H1 (cell line): ENCODE data around the gene ABHD6. TPM values are rescaled to one million over a fixed set of nuclear protein-coding genes. Genes with fewer than 3 reads are reported as not detected.

Experiments used
- CTCF ChIA-PET: fragments of 300-600 bp; sonication (Branson Sonifier 250); formaldehyde crosslinking; loops from one replicate; lab custom pipeline; 2021; ENCODE audit not compliant: partially characterized antibody; lab: Charles Lee
- POLR2A ChIA-PET: fragments of 300-600 bp; sonication (Branson Sonifier 250); formaldehyde crosslinking; loops from one replicate; lab custom pipeline; 2021; ENCODE audit warnings: inconsistent platforms; ENCODE audit not compliant: partially characterized antibody; lab: Charles Lee
- DNase-seq, 2 experiments: peaks; one replicate each; pipeline versions ENCODE4 v3.0.0 to v3.0.0-alpha.2; 2010 to 2022; ENCODE audit warnings: low spot score in 2 of 2, low read depth in 1 of 2, mixed read lengths in 1 of 2
- FAIRE-seq: peaks from 2 replicates; lab custom pipeline; 2011; peaks lifted over from hg19 to GRCh38; lab: Jason Lieb, UNC
- H2AFZ ChIP-seq: 2 replicates; pipeline ENCODE4 v1.8.1; 2012; ENCODE audit warnings: low read length, inconsistent platforms
- H2AK5ac ChIP-seq: 2 replicates; pipeline ENCODE4 v1.6.1; 2013; ENCODE audit warnings: low read depth, low read length
- H2BK120ac ChIP-seq: replicated peaks from 2 replicates; pipeline ENCODE3; 2013; ENCODE audit warnings: low read depth, low read length, inconsistent platforms
- H2BK12ac ChIP-seq: 2 replicates; pipeline ENCODE4 v1.6.1; 2013; ENCODE audit warnings: low read depth, low read length
- H2BK15ac ChIP-seq: 2 replicates; pipeline ENCODE4 v1.6.1; 2013; ENCODE audit warnings: low read length
- H2BK20ac ChIP-seq: 2 replicates; pipeline ENCODE4 v1.6.1; 2013; ENCODE audit warnings: low read length
- H2BK5ac ChIP-seq: 2 replicates; pipeline ENCODE4 v1.6.1; 2013; ENCODE audit warnings: low read depth, low read length
- H3K14ac ChIP-seq: 2 replicates; pipeline ENCODE4 v1.6.1; 2013; ENCODE audit warnings: inconsistent platforms; ENCODE audit not compliant: insufficient read length
- H3K18ac ChIP-seq: 2 replicates; pipeline ENCODE4 v1.6.1; 2013; ENCODE audit warnings: low read length; ENCODE audit errors: extremely low read depth
- H3K23ac ChIP-seq: 2 replicates; pipeline ENCODE4 v1.6.1; 2013; ENCODE audit warnings: inconsistent platforms; ENCODE audit not compliant: insufficient read length
- H3K23me2 ChIP-seq: 2 replicates; pipeline ENCODE4 v1.6.1; 2013; ENCODE audit warnings: low read depth, low read length
- H3K27ac ChIP-seq: 2 replicates; pipeline ENCODE4 v1.6.1; 2011; ENCODE audit warnings: low read depth, low read length, inconsistent platforms
- H3K27me3 ChIP-seq, 4 experiments: replicated peaks in 1 of 4; 1 replicate in 1 of 4; 2 replicates in 3 of 4; pipeline versions ENCODE4 v1.6.1 to v1.8.1; 2011 to 2013; ENCODE audit warnings: low read length in 3 of 4, mild to moderate bottlenecking in 3 of 4, inconsistent platforms in 2 of 4, mixed read lengths in 2 of 4, moderate library complexity in 1 of 4; ENCODE audit not compliant: control insufficient read depth in 3 of 4, insufficient read depth in 3 of 4; ENCODE audit errors: extremely low read depth in 1 of 4
- H3K36me3 ChIP-seq, 4 experiments: 2 replicates each; pipeline versions ENCODE4 v1.6.1 to v1.8.1; 2011 to 2013; ENCODE audit warnings: mild to moderate bottlenecking in 4 of 4, low read length in 3 of 4, moderate library complexity in 2 of 4, control low read depth in 1 of 4, inconsistent platforms in 1 of 4; ENCODE audit not compliant: insufficient read depth in 4 of 4, control insufficient read depth in 2 of 4
- H3K4ac ChIP-seq: replicated peaks from 2 replicates; pipeline ENCODE3; 2013; ENCODE audit warnings: low read length, low read depth, mixed read lengths, inconsistent platforms; ENCODE audit not compliant: insufficient read length
- H3K4me1 ChIP-seq, 4 experiments: replicated peaks in 1 of 4; 1 replicate in 1 of 4; 2 replicates in 3 of 4; pipeline versions ENCODE4 v1.6.1 to v1.8.1; 2011 to 2013; ENCODE audit warnings: low read length in 3 of 4, inconsistent platforms in 2 of 4, mixed read lengths in 1 of 4; ENCODE audit not compliant: insufficient read depth in 4 of 4, control insufficient read depth in 3 of 4
- H3K4me2 ChIP-seq, 2 experiments: 2 replicates each; pipeline versions ENCODE4 v1.6.1 to v1.8.1; 2011 to 2013; ENCODE audit warnings: low read depth in 2 of 2, low read length in 2 of 2, control low read depth in 1 of 2, inconsistent platforms in 1 of 2, mild to moderate bottlenecking in 1 of 2; ENCODE audit not compliant: insufficient read depth in 1 of 2
- H3K4me3 ChIP-seq, 4 experiments: fragments of 200-600, 300-600 bp in 1 of 4; sonication (generic), shearing (Covaris generic), sonication (Bioruptor Twin) in 1 of 4; 2 replicates each; pipeline versions ENCODE4 v1.5.1 to v1.8.1; 2011 to 2016; ENCODE audit warnings: low read length in 4 of 4, low read depth in 3 of 4, control low read depth in 2 of 4, inconsistent platforms in 2 of 4, mild to moderate bottlenecking in 2 of 4, mixed read lengths in 1 of 4, moderate library complexity in 1 of 4; ENCODE audit not compliant: insufficient read depth in 2 of 4; ENCODE audit errors: extremely low read depth in 1 of 4
- H3K56ac ChIP-seq: replicated peaks from 2 replicates; pipeline ENCODE3; 2013; ENCODE audit warnings: low read depth, mild to moderate bottlenecking, mixed read lengths, low read length, inconsistent platforms; ENCODE audit not compliant: insufficient read length
- H3K79me1 ChIP-seq: 2 replicates; pipeline ENCODE4 v1.6.1; 2013; ENCODE audit warnings: low read depth, low read length, control low read depth
- H3K79me2 ChIP-seq, 2 experiments: 2 replicates each; pipeline versions ENCODE4 v1.6.1 to v1.8.1; 2012 to 2013; ENCODE audit warnings: low read length in 2 of 2, mild to moderate bottlenecking in 2 of 2, inconsistent platforms in 1 of 2; ENCODE audit not compliant: insufficient read depth in 2 of 2, control insufficient read depth in 1 of 2
- H3K9ac ChIP-seq, 4 experiments: replicated peaks in 1 of 4; 1 replicate in 1 of 4; 2 replicates in 3 of 4; pipeline versions ENCODE4 v1.6.1 to v1.8.1; 2011 to 2013; ENCODE audit warnings: low read depth in 3 of 4, low read length in 3 of 4, control low read depth in 2 of 4, mild to moderate bottlenecking in 2 of 4, moderate library complexity in 2 of 4, inconsistent platforms in 1 of 4; ENCODE audit errors: extremely low read depth in 1 of 4
- H3K9me3 ChIP-seq, 2 experiments: 2 replicates each; pipeline versions ENCODE4 v1.6.1 to v1.8.1; 2012 to 2013; ENCODE audit warnings: mild to moderate bottlenecking in 2 of 2, moderate library complexity in 2 of 2, control low read depth in 1 of 2, inconsistent platforms in 1 of 2, low read depth in 1 of 2, low read length in 1 of 2, mixed read lengths in 1 of 2; ENCODE audit not compliant: insufficient read depth in 2 of 2
- H4K20me1 ChIP-seq, 2 experiments: replicated peaks in 1 of 2; 2 replicates each; pipeline versions ENCODE3 to v1.8.1; 2011 to 2013; ENCODE audit warnings: inconsistent platforms in 2 of 2, low read length in 2 of 2, mild to moderate bottlenecking in 1 of 2; ENCODE audit not compliant: insufficient read depth in 2 of 2, control insufficient read depth in 1 of 2
- H4K5ac ChIP-seq: 2 replicates; pipeline ENCODE4 v1.6.1; 2013; ENCODE audit warnings: low read length, low read depth, mixed read lengths, inconsistent platforms; ENCODE audit not compliant: insufficient read length
- H4K8ac ChIP-seq: 2 replicates; pipeline ENCODE4 v1.8.0; 2013; ENCODE audit warnings: mild to moderate bottlenecking, moderate library complexity, low read length, inconsistent platforms; ENCODE audit not compliant: insufficient read depth; ENCODE audit errors: extremely low read depth
- H4K91ac ChIP-seq: replicated peaks from 2 replicates; pipeline ENCODE3; 2013; ENCODE audit warnings: low read length, mixed read lengths, inconsistent platforms; ENCODE audit not compliant: insufficient read length
- CTCF ChIP-seq, 3 experiments: IDR thresholded peaks; 1 replicate in 2 of 3; 2 replicates in 1 of 3; pipeline versions ENCODE4 v1.5.1 to v1.6.1; 2011; ENCODE audit warnings: low read length in 3 of 3, mild to moderate bottlenecking in 3 of 3, inconsistent platforms in 2 of 3, low read depth in 1 of 3, moderate library complexity in 1 of 3; ENCODE audit not compliant: insufficient read depth in 1 of 3; ENCODE audit errors: control extremely low read depth in 1 of 3
- PHF8 ChIP-seq: fragments of 200-600 bp; sonication (generic); conservative IDR thresholded peaks from 2 replicates; pipeline ENCODE4 v1.7.1; 2012; ENCODE audit warnings: low read depth, mild to moderate bottlenecking, inconsistent platforms, low read length, moderate library complexity
- POLR2A ChIP-seq, 2 experiments: IDR thresholded peaks; 1 replicate in 1 of 2; 2 replicates in 1 of 2; pipeline ENCODE4 v1.6.1; 2011; ENCODE audit warnings: low read depth in 2 of 2, low read length in 2 of 2, mild to moderate bottlenecking in 2 of 2; ENCODE audit errors: control extremely low read depth in 1 of 2
- SP2 ChIP-seq: IDR thresholded peaks from 2 replicates; pipeline ENCODE4 v1.6.1; 2012; ENCODE audit warnings: mild to moderate bottlenecking, low read length, inconsistent platforms
- SP4 ChIP-seq: IDR thresholded peaks from 2 replicates; pipeline ENCODE4 v1.6.1; 2012; ENCODE audit warnings: low read length, inconsistent platforms
- TBP ChIP-seq: IDR thresholded peaks from 2 replicates; pipeline ENCODE4 v1.6.1; 2011; ENCODE audit warnings: low read depth, low read length, improper control_type of control experiment
- WGBS, 2 experiments: shearing (Covaris generic) in 1 of 2; methylation state at CpG; one replicate each; pipeline versions ENCODE4 v1.1.6 to v1.1.7; 2013 to 2015; ENCODE audit warnings: low lambda C conversion rate in 2 of 2, mixed read lengths in 2 of 2, inconsistent platforms in 1 of 2, low coverage in 1 of 2, missing lambda C conversion rate in 1 of 2; ENCODE audit not compliant: insufficient replicate concordance in 2 of 2, insufficient coverage in 1 of 2, insufficient read length in 1 of 2; ENCODE audit errors: extremely low coverage in 1 of 2, missing lambda C conversion rate in 1 of 2; 5-methylcytosine and 5-hydroxymethylcytosine counted together
- long read RNA-seq, 2 experiments: library from RNA in 1 of 2; library from capped mRNA in 1 of 2; stranded (forward); transcript quantifications; one replicate each; pipeline ENCODE4 v2.0.0, GENCODE V29; 2021; ENCODE audit warnings: inconsistent platforms in 1 of 2
- polyA minus RNA-seq, 3 experiments: library from RNA; depleted of rRNA, polyadenylated mRNA; stranded (reverse); fragments of >200 nt; gene quantifications; 1 replicate in 2 of 3; 2 replicates in 1 of 3; pipeline ENCODE4 v1.2.3, GENCODE V29; 2011
- polyA plus RNA-seq, 7 experiments: library from polyadenylated mRNA; depleted of rRNA in 3 of 7; stranded (reverse) in 5 of 7; unstranded in 2 of 7; fragments of >200 nt in 5 of 7; fragments of 200-250 nt in 2 of 7; gene quantifications; 1 replicate in 5 of 7; 2 replicates in 1 of 7; 4 replicates in 1 of 7; pipeline versions ENCODE4 v1.2.1 to v1.2.3, GENCODE V29; 2011 to 2013; ENCODE audit warnings: missing spikeins in 2 of 7, mixed read lengths in 2 of 7
- total RNA-seq: library from RNA; stranded (reverse); fragmentation: NEBNext Ultra II Directional; extraction: Animal tissue kit (Norgen Biotek cat#: 25700); gene quantifications from 2 replicates; pipeline ENCODE4 v1.2.1, GENCODE V29; 2021

Gene ABHD6
- total RNA-seq, result 5.9 and 6.3 TPM in 2 replicates
- 6.6 and 9.6 TPM in 2 replicates for polyA plus RNA-seq (2011; rRNA removed)
- polyA plus RNA-seq (2011; cell fraction: cytosol; rRNA removed), result 8.3 TPM
- 8.9 TPM for polyA plus RNA-seq (2011; cell fraction: nucleus; rRNA removed)
- 3.7 to 5.0 TPM (median 4.9 TPM) in 4 replicates for polyA plus RNA-seq (2012, experiment 1 of 2)
- 5.3 TPM for polyA plus RNA-seq (2012, experiment 2 of 2)
- polyA plus RNA-seq (2013, experiment 1 of 2), result 4.9 TPM
- 7.0 TPM for polyA plus RNA-seq (2013, experiment 2 of 2)
- polyA minus RNA-seq (2011; rRNA and poly(A)+ RNA removed), result 14.2 and 17.0 TPM in 2 replicates
- polyA minus RNA-seq (2011; cell fraction: cytosol; rRNA and poly(A)+ RNA removed), result 6.9 TPM
- polyA minus RNA-seq (2011; cell fraction: nucleus; rRNA and poly(A)+ RNA removed), result 9.9 TPM
- long read RNA-seq, experiment 1, partial matches to known transcripts, result 0 of 4 reads
- long read RNA-seq, experiment 1, other reads (novel, unspliced or antisense), result 4 of 4 reads
- long read RNA-seq, experiment 2, partial matches to known transcripts, result 1 of 3 reads
- long read RNA-seq, experiment 2, other reads (novel, unspliced or antisense), result 0 of 3 reads

- Histone ChIP-seq H3K27me3 (peaks cover 9 to 31% (median 30%) of the 10 kb centered on the region in 4 experiments), H3K56ac (no peak within 1 kb of the TSS), H2AFZ (peak within 1 kb of the TSS; percentile 93), H3K36me3 (no peaks in the 10 kb centered on the region), H2AK5ac (no peak within 1 kb of the TSS), H3K23me2 (peaks cover 10% of the 10 kb centered on the region; the same call in 1 of the 2 replicates), H3K9ac (peak within 1 kb of the TSS; percentile 34 to 56 (median 43); a peak in 5 of 7 replicates), H3K18ac (peak within 1 kb of the TSS; percentile 83), H3K4me3 (peak within 1 kb of the TSS; percentile 75 to 90 (median 87)), H3K79me2 (no peaks in the 10 kb centered on the region), H4K5ac (no peak within 1 kb of the TSS), H3K27ac (no peak within 1 kb of the TSS), H3K4me2 (peak within 1 kb of the TSS; percentile 93 to 99), H3K4ac (peak within 1 kb of the TSS; percentile 72), H3K79me1 (no peaks in the 10 kb centered on the region), H2BK120ac (no peak within 1 kb of the TSS), H2BK5ac (no peak within 1 kb of the TSS), H3K23ac (no peak within 1 kb of the TSS), H3K14ac (no peak within 1 kb of the TSS), H3K9me3 (no peaks in the 10 kb centered on the region), H4K20me1 (peaks cover 0 to 2% of the 10 kb centered on the region in 2 experiments), H4K91ac (no peak within 1 kb of the TSS), H2BK15ac (peak within 1 kb of the TSS; percentile 72; the same call in 1 of the 2 replicates), H3K4me1 (peaks cover 0 to 6% (median 3%) of the 10 kb centered on the region in 4 experiments; a peak in 5 of 7 replicates), H2BK20ac (no peak within 1 kb of the TSS), H2BK12ac (peak within 1 kb of the TSS; percentile 60; the same call in 1 of the 2 replicates), H4K8ac (peak within 1 kb of the TSS; percentile 43; the same call in 1 of the 2 replicates)
- DNase-seq (peak in 1 of 2 experiments; percentile 94), FAIRE-seq (no peak)
- ChIA-PET POLR2A (interaction anchor here (0.9 to 1.4 kb wide), 3 partner anchors 18 to 71 kb away, joined by 3 to 6 read pairs (median 4); partner anchors contain the start of genes HTD2 and RPP14), CTCF (interaction anchor here (0.7 to 3.3 kb wide), 8 partner anchors 19 to 69 kb away, joined by 3 to 11 read pairs (median 4); partner anchors contain the start of genes HTD2 and RPP14)
- 3% methylated on average over 39 of the region's 77 CpGs; no CpG with 5 or more reads in 1 of the 2 experiments for WGBS, 2 experiments
- TF ChIP-seq PHF8 (peak; percentile 31; the same call in 1 of the 2 replicates), TBP (peak; percentile 46; the same call in 1 of the 2 replicates), CTCF (IDR thresholded peaks at IDR 0.05; ENCODE audit: control extremely low read depth in 1 of 3, insufficient read depth in 1 of 3, low read depth in 1 of 3, low read length in 3 of 3) (peak; percentile 2 to 48 (median 26)), SP2 (no peak), SP4 (peak; percentile 58; the same call in 1 of the 2 replicates), POLR2A (IDR thresholded peaks at IDR 0.05; ENCODE audit: control extremely low read depth in 1 of 2, low read depth in 2 of 2, low read length in 2 of 2) (no peak)
Observed at GRCh38 chr3:58237238-58237940, at the start of gene ABHD6. Gene ABHD6 (plus strand): TSS chr3:58237792. CDS start chr3:58256587, 18,795 bp downstream.
